HepG2 (cell line): ENCODE measurements around the gene SOCS3. TPM values are rescaled to one million over a fixed set of nuclear protein-coding genes. Genes with fewer than 3 reads are reported as not detected.
A peak's percentile ranks its signal among the peaks of the same experiment; 100 is the strongest.

ENCODE experiments used
- BCLAF1 ChIP-seq: fragments of 450-650 bp; IDR thresholded peaks from 2 replicates; pipeline ENCODE4 v1.6.1; 2017; ENCODE audit warnings: mild to moderate bottlenecking
- ELF4 ChIP-seq: sonication (generic); formaldehyde crosslinking; IDR thresholded peaks from 2 replicates; pipeline ENCODE4 v1.5.0; 2020; ENCODE audit warnings: missing genetic modification reagents, mild to moderate bottlenecking, moderate library complexity, borderline replicate concordance
- FLYWCH1 ChIP-seq: sonication (generic); formaldehyde crosslinking; IDR thresholded peaks from 2 replicates; pipeline ENCODE4 v1.8.1; 2023; ENCODE audit warnings: mild to moderate bottlenecking, missing genetic modification reagents
- KLF15 ChIP-seq: sonication (generic); formaldehyde crosslinking; IDR thresholded peaks from 2 replicates; pipeline ENCODE4 v1.8.1; 2023; ENCODE audit warnings: borderline replicate concordance, mild to moderate bottlenecking, inconsistent platforms, missing genetic modification reagents, mixed read lengths
- KMT2A ChIP-seq: sonication (generic); formaldehyde crosslinking; IDR thresholded peaks from 2 replicates; pipeline ENCODE4 v1.4.0; 2020; ENCODE audit warnings: missing genetic modification reagents
- MTA3 ChIP-seq: sonication (generic); formaldehyde crosslinking; IDR thresholded peaks from 2 replicates; pipeline ENCODE4 v1.4.0; 2020; ENCODE audit warnings: missing genetic modification reagents
- MZF1 ChIP-seq: sonication (generic); formaldehyde crosslinking; IDR thresholded peaks from 2 replicates; pipeline ENCODE4 v1.8.1; 2023; ENCODE audit warnings: mild to moderate bottlenecking, missing genetic modification reagents, borderline replicate concordance
- NCOA1 ChIP-seq: sonication (generic); formaldehyde crosslinking; IDR thresholded peaks from 2 replicates; pipeline ENCODE4 v1.9.0; 2021; ENCODE audit warnings: missing genetic modification reagents
- NR2C2 ChIP-seq: sonication (generic); formaldehyde crosslinking; IDR thresholded peaks from 2 replicates; pipeline ENCODE4 v1.4.0; 2020; ENCODE audit warnings: missing genetic modification reagents, mild to moderate bottlenecking, moderate library complexity, borderline replicate concordance
- PCBP1 ChIP-seq: fragments of 200-400 bp; formaldehyde crosslinking; IDR thresholded peaks from 2 replicates; pipeline ENCODE4 v1.6.1; 2017; ENCODE audit warnings: mild to moderate bottlenecking, low read depth, low read length, borderline replicate concordance
- PPARG ChIP-seq: conservative IDR thresholded peaks from 2 replicates; pipeline ENCODE4 v1.6.1; 2016; ENCODE audit warnings: missing biosample characterization, missing genetic modification reagents
- PRMT3 ChIP-seq: sonication (generic); formaldehyde crosslinking; IDR thresholded peaks from 2 replicates; pipeline ENCODE4 v1.8.1; 2022; ENCODE audit warnings: low read depth, mild to moderate bottlenecking, moderate library complexity, missing genetic modification reagents, borderline replicate concordance
- RAD51 ChIP-seq: fragments of 450-650 bp; IDR thresholded peaks from 2 replicates; pipeline ENCODE4 v1.6.1; 2016; ENCODE audit warnings: borderline replicate concordance
- RFXAP ChIP-seq: sonication (generic); formaldehyde crosslinking; IDR thresholded peaks from 2 replicates; pipeline ENCODE4 v1.4.0; 2020; ENCODE audit warnings: missing genetic modification reagents, borderline replicate concordance
- SNRNP70 ChIP-seq: fragments of 200-400 bp; formaldehyde crosslinking; IDR thresholded peaks from 2 replicates; pipeline ENCODE4 v1.6.1; 2017; ENCODE audit warnings: mild to moderate bottlenecking, low read depth, low read length, moderate library complexity
- TEAD2 ChIP-seq: sonication (generic); formaldehyde crosslinking; IDR thresholded peaks from 2 replicates; pipeline ENCODE4 v1.9.0; 2021; ENCODE audit warnings: missing genetic modification reagents
- THAP8 ChIP-seq: sonication (generic); formaldehyde crosslinking; IDR thresholded peaks from 2 replicates; pipeline ENCODE4 v1.5.1; 2020; ENCODE audit warnings: missing genetic modification reagents, mild to moderate bottlenecking, borderline replicate concordance
- U2AF1 ChIP-seq: fragments of 200-400 bp; formaldehyde crosslinking; optimal IDR thresholded peaks from 2 replicates; pipeline ENCODE3; 2017; ENCODE audit warnings: mild to moderate bottlenecking, low read depth, low read length
- ZBTB25 ChIP-seq: IDR thresholded peaks from 2 replicates; pipeline ENCODE4 v1.6.1; 2018; ENCODE audit warnings: missing genetic modification reagents
- ZNF274 ChIP-seq: sonication (generic); formaldehyde crosslinking; IDR thresholded peaks from 2 replicates; pipeline ENCODE4 v1.5.1; 2020; ENCODE audit warnings: mild to moderate bottlenecking, missing genetic modification reagents
- ZNF678 ChIP-seq: sonication (generic); formaldehyde crosslinking; IDR thresholded peaks from 2 replicates; pipeline ENCODE4 v1.4.0; 2020; ENCODE audit warnings: mild to moderate bottlenecking, missing genetic modification reagents
- ZNF687 ChIP-seq: sonication (generic); formaldehyde crosslinking; IDR thresholded peaks from 2 replicates; pipeline ENCODE4 v1.5.1; 2020; ENCODE audit warnings: mild to moderate bottlenecking, missing genetic modification reagents, moderate library complexity
- ZNF83 ChIP-seq: sonication (generic); formaldehyde crosslinking; IDR thresholded peaks from 2 replicates; pipeline ENCODE4 v1.4.0; 2020; ENCODE audit warnings: missing genetic modification reagents, mild to moderate bottlenecking, borderline replicate concordance
- polyA plus RNA-seq, 8 experiments: library from polyadenylated mRNA; depleted of rRNA in 3 of 8; stranded (reverse) in 7 of 8; unstranded in 1 of 8; fragments of >200 nt; fragmentation: Illumina TruSeq in 4 of 8; extraction: Trizol in 4 of 8; gene quantifications; 2 replicates each; pipeline versions ENCODE4 v1.2.1 to v1.2.3, GENCODE V29; 2011 to 2016; ENCODE audit warnings: low read depth in 4 of 8, missing spikeins in 1 of 8, mixed read lengths in 1 of 8; ENCODE audit not compliant: insufficient read depth in 1 of 8
- total RNA-seq, 5 experiments: library from RNA; depleted of rRNA; stranded (reverse); fragments of >200 nt; fragmentation: Illumina TruSeq; extraction: Trizol; gene quantifications; 2 replicates each; pipeline ENCODE4 v1.2.3, GENCODE V29; 2016; ENCODE audit warnings: low read depth in 1 of 5

Gene SOCS3
- total and polyA plus RNA-seq, 2 of the 13 experiments (the other 11 are each of a cell fraction or from before 2014, with no cell fraction given), result 0.77 to 2.4 TPM

- TF ChIP-seq THAP8 (CRISPR knock-in tag), result no peak
- TF ChIP-seq FLYWCH1 (CRISPR knock-in tag), result no peak
- no peak; the same call in 1 of the 2 replicates for TF ChIP-seq ZBTB25 (CRISPR knock-in tag)
- TF ChIP-seq BCLAF1, result no peak
- no peak for TF ChIP-seq KMT2A (CRISPR knock-in tag)
- TF ChIP-seq PCBP1, result no peak
- no peak for TF ChIP-seq SNRNP70
- no peak for TF ChIP-seq U2AF1
- TF ChIP-seq RAD51, result no peak
- no peak for TF ChIP-seq ZNF678 (CRISPR knock-in tag)
- TF ChIP-seq ZNF274, result peak; percentile 62; the same call in 1 of the 2 replicates
- no peak for TF ChIP-seq KLF15
- TF ChIP-seq PRMT3, result no peak
- no peak for TF ChIP-seq MZF1 (CRISPR knock-in tag)
- peak; percentile 49; the same call in 1 of the 2 replicates for TF ChIP-seq PPARG (CRISPR knock-in tag)
- TF ChIP-seq NR2C2, result no peak
- TF ChIP-seq ZNF83 (CRISPR knock-in tag), result no peak
- TF ChIP-seq TEAD2, result no peak
- peak; percentile 45 for TF ChIP-seq ZNF687
- TF ChIP-seq MTA3 (CRISPR knock-in tag), result no peak
- no peak for TF ChIP-seq ELF4
- no peak for TF ChIP-seq NCOA1 (CRISPR knock-in tag)
- TF ChIP-seq RFXAP, result no peak
These were observed 39.8 kb upstream of the SOCS3 start (continued) for GRCh38 chr17:78399693-78400144.
